ENCODE measurements around the gene SIN3A. TPM values are rescaled to one million over a fixed set of nuclear protein-coding genes. Genes with fewer than 3 reads are reported as not detected.

The SIN3A gene
- total and polyA plus RNA-seq, 9 of the 15 experiments (the other 6 are each of a cell fraction or from before 2014, with no cell fraction given): 11.1 to 70.3 (median 25.3) TPM

- no peaks in the 10 kb centered on the region for H3K9me3 ChIP-seq (replicated peaks; ENCODE audit: control insufficient read depth, insufficient read depth, low read depth, low read length)
- intact Hi-C loops (cut with micrococcal nuclease) (no loop called here), in situ Hi-C loops (cut with MboI) (no loop called here)
- ChIA-PET POLR2A (no interaction called here), CTCF (ENCODE audit: low intra/inter-chr PET ratio) (no interaction called here)
- H3K4me3 ChIP-seq: no peak overlapping the region
- 52% methylated on average over 6 of the region's 6 CpGs for WGBS (ENCODE audit: insufficient coverage, low coverage, missing lambda C conversion rate)
- H4K20me1 ChIP-seq (replicated peaks; ENCODE audit: control insufficient read depth, insufficient read depth, low read length): no peaks in the 10 kb centered on the region; the same call in 1 of the 2 replicates
- H3K4me2 ChIP-seq (ENCODE audit: insufficient read depth, low read length): no peak overlapping the region
- no peak for TF ChIP-seq KLF13 (tag; IDR thresholded peaks at IDR 0.05; ENCODE audit: borderline replicate concordance, low read depth)
- TF ChIP-seq SREBF1 (IDR thresholded peaks at IDR 0.05; ENCODE audit: borderline replicate concordance, low read depth, low read length): no peak
- no peak for TF ChIP-seq GATA2 (CRISPR knock-in tag; IDR thresholded peaks at IDR 0.05)
- no peak overlapping the region for H3K27ac ChIP-seq (ENCODE audit: extremely low read depth, low read depth, low read length)
- no peak for DNase-seq (ENCODE audit: extremely low read depth in 1 of 4, low spot score in 3 of 4)
- peaks cover 4 to 5% of the 10 kb centered on the region in 2 experiments; a peak in 3 of 5 replicates for H3K4me1 ChIP-seq (replicated peaks in 1 of 2; ENCODE audit: control insufficient read depth in 2 of 2, insufficient read depth in 2 of 2, low read length in 2 of 2)
- H3K9me1 ChIP-seq (ENCODE audit: control insufficient read depth, insufficient read depth, low read length): no peaks in the 10 kb centered on the region
- FAIRE-seq: no peak
- H3K9ac ChIP-seq (ENCODE audit: insufficient read depth in 1 of 2, low read depth in 2 of 2, low read length in 2 of 2): no peak overlapping the region
- H3K27me3 ChIP-seq (ENCODE audit: control insufficient read depth in 2 of 2, insufficient read depth in 2 of 2, low read length in 2 of 2): no peaks in the 10 kb centered on the region
- BruUV-seq (replicated peaks): no TSS peak
- ATAC-seq: no peak
- no peaks in the 10 kb centered on the region for H3K79me2 ChIP-seq (ENCODE audit: control insufficient read depth, insufficient read depth, low read length)
- H3K36me3 ChIP-seq (ENCODE audit: control insufficient read depth, insufficient read depth, low read length): peaks cover 27% of the 10 kb centered on the region; the same call in 2 of the 3 replicates
- no peak overlapping the region for H2AFZ ChIP-seq (ENCODE audit: low read depth, low read length)
These were observed 109.3 kb downstream of the SIN3A start for GRCh38 chr15:75342221-75342620.

- no peak overlapping the region for H3K4me3 ChIP-seq
- no peaks in the 10 kb centered on the region; the same call in 1 of the 2 replicates for H4K20me1 ChIP-seq (replicated peaks; ENCODE audit: control insufficient read depth, insufficient read depth, low read length)
- no peaks in the 10 kb centered on the region for H3K27me3 ChIP-seq (ENCODE audit: control insufficient read depth in 2 of 2, insufficient read depth in 2 of 2, low read length in 2 of 2)
- H3K4me2 ChIP-seq (ENCODE audit: insufficient read depth, low read length): no peak overlapping the region
- peaks cover 10 to 13% of the 10 kb centered on the region in 2 experiments; a peak in 4 of 5 replicates for H3K4me1 ChIP-seq (replicated peaks in 1 of 2; ENCODE audit: control insufficient read depth in 2 of 2, insufficient read depth in 2 of 2, low read length in 2 of 2)
- ATAC-seq: no peak
- CTCF ChIA-PET (ENCODE audit: low intra/inter-chr PET ratio): no interaction called here
- no peak overlapping the region for H3K27ac ChIP-seq (ENCODE audit: extremely low read depth, low read depth, low read length)
- WGBS (ENCODE audit: insufficient coverage, low coverage, missing lambda C conversion rate): 89% methylated on average over 13 of the region's 13 CpGs
- no peaks in the 10 kb centered on the region for H3K9me1 ChIP-seq (ENCODE audit: control insufficient read depth, insufficient read depth, low read length)
- intact Hi-C loops (cut with micrococcal nuclease): no loop called here
- in situ Hi-C loops (cut with MboI): no loop called here
- H3K79me2 ChIP-seq (ENCODE audit: control insufficient read depth, insufficient read depth, low read length): peaks cover 11% of the 10 kb centered on the region
- no peak for FAIRE-seq
- POLR2A ChIA-PET: interaction anchor here (0.7 to 1.6 kb wide), 2 partner anchors 13 to 23 kb away, joined by 3 to 4 read pairs; no protein-coding TSS in a partner anchor
- peak overlapping the region in 1 of 2 experiments; percentile 21; a peak in 1 of 4 replicates for H3K9ac ChIP-seq (ENCODE audit: insufficient read depth in 1 of 2, low read depth in 2 of 2, low read length in 2 of 2)
- TF ChIP-seq ZNF57 (CRISPR knock-in tag; IDR thresholded peaks at IDR 0.05): no peak
- TF ChIP-seq RBFOX2 (IDR thresholded peaks at IDR 0.05; ENCODE audit: low read depth, low read length): peak; percentile 27
- TF ChIP-seq ZNF395 (CRISPR knock-in tag; IDR thresholded peaks at IDR 0.05): no peak
- no peak overlapping the region for H2AFZ ChIP-seq (ENCODE audit: low read depth, low read length)
- H3K9me3 ChIP-seq (replicated peaks; ENCODE audit: control insufficient read depth, insufficient read depth, low read depth, low read length): no peaks in the 10 kb centered on the region
- TSS peak; percentile 21 for BruUV-seq (replicated peaks)
- DNase-seq (ENCODE audit: extremely low read depth in 1 of 4, low spot score in 3 of 4): no peak
- H3K36me3 ChIP-seq (ENCODE audit: control insufficient read depth, insufficient read depth, low read length): peaks cover 27% of the 10 kb centered on the region; the same call in 2 of the 3 replicates
These were observed 111.8 kb downstream of the SIN3A start for GRCh38 chr15:75339531-75340240.

All from K562 (cell line).